HEK293T (cell line): ENCODE results near the gene ACCSL.

Source experiments
- BHLHE40 ChIP-seq: fragments of 450-650 bp; IDR thresholded peaks from 2 replicates; pipeline ENCODE4 v1.6.1; 2016; ENCODE audit warnings: mild to moderate bottlenecking, moderate library complexity, borderline replicate concordance
- L3MBTL2 ChIP-seq: fragments of 450-650 bp; conservative IDR thresholded peaks from 2 replicates; pipeline ENCODE4 v1.6.1; 2016; ENCODE audit warnings: mild to moderate bottlenecking
- SUZ12 ChIP-seq: fragments of 450-650 bp; IDR thresholded peaks from 2 replicates; pipeline ENCODE4 v1.6.1; 2016; ENCODE audit warnings: mild to moderate bottlenecking
- TARDBP ChIP-seq: fragments of 450-650 bp; IDR thresholded peaks from 2 replicates; pipeline ENCODE4 v1.6.1; 2016
- ZNF384 ChIP-seq: fragments of 450-650 bp; IDR thresholded peaks from 2 replicates; pipeline ENCODE4 v1.6.1; 2016

DNA sequence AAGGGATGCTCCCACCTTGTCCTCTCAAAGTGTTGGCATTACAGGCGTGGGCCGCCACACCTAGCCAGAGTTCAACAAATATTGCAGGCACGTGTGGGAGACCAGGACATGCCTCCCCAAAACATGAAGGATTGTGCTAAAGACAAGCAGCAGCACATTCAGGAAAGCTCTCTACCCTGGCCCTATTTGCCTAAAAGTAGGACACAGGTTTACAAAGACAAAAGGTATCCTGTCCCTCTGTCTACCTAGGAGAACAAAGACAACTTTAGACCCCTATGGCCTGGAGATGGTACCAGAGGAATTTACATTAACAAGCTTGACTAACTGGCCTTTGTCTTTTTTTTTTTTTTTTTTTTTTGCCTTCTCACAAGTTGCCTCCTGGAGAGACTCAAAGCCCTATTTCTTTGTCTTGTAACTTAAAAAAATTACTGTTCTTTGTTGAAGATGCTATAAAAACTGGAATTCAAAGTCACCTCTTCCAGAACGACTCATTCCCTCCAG, 17.4 kb downstream of the ACCSL start:
- TF ChIP-seq ZNF384 (no peak), SUZ12 (no peak), TARDBP (no peak), BHLHE40 (no peak), L3MBTL2 (no peak)
